ENCODE measurements around the gene RPS29.

- TF ChIP-seq, protein P1, sequence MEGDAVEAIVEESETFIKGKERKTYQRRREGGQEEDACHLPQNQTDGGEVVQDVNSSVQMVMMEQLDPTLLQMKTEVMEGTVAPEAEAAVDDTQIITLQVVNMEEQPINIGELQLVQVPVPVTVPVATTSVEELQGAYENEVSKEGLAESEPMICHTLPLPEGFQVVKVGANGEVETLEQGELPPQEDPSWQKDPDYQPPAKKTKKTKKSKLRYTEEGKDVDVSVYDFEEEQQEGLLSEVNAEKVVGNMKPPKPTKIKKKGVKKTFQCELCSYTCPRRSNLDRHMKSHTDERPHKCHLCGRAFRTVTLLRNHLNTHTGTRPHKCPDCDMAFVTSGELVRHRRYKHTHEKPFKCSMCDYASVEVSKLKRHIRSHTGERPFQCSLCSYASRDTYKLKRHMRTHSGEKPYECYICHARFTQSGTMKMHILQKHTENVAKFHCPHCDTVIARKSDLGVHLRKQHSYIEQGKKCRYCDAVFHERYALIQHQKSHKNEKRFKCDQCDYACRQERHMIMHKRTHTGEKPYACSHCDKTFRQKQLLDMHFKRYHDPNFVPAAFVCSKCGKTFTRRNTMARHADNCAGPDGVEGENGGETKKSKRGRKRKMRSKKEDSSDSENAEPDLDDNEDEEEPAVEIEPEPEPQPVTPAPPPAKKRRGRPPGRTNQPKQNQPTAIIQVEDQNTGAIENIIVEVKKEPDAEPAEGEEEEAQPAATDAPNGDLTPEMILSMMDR (IDR thresholded peaks at IDR 0.05; ENCODE audit: low read length): no peak
- no peak for TF ChIP-seq EZH2 (IDR thresholded peaks at IDR 0.05; ENCODE audit: borderline replicate concordance, low read length)
These were observed at the start of gene RPS29 for GRCh38 chr14:49585803-49586672.
